Spleen (tissue), 11 donors: ENCODE data around the gene C11orf54. TPM values are rescaled to one million over a fixed set of nuclear protein-coding genes. Genes with fewer than 3 reads are reported as not detected.

Experiments used
- DNase-seq: peaks from one replicate; pipeline ENCODE4 v3.0.0-alpha.2; 2020
- H3K27ac ChIP-seq, 8 donors: fragments of 200-600 bp; sonication (generic) in 7 of 8; 1 replicate in 4 of 8; 2 replicates in 4 of 8; pipeline versions ENCODE4 v1.5.0 to v1.8.0; 2016 to 2021; ENCODE audit warnings: inconsistent platforms in 4 of 8, mild to moderate bottlenecking in 4 of 8, moderate library complexity in 1 of 8
- H3K27me3 ChIP-seq, 7 donors: fragments of 200-600 bp; sonication (generic) in 6 of 7; replicated peaks in 1 of 7; 1 replicate in 4 of 7; 2 replicates in 3 of 7; pipeline versions ENCODE4 v1.5.0 to v1.8.0; 2016 to 2021; ENCODE audit warnings: inconsistent platforms in 3 of 7, mild to moderate bottlenecking in 1 of 7
- H3K36me3 ChIP-seq, 6 donors: fragments of 200-600 bp; sonication (generic) in 5 of 6; 1 replicate in 4 of 6; 2 replicates in 2 of 6; pipeline versions ENCODE4 v1.5.0 to v1.8.0; 2016 to 2021; ENCODE audit warnings: inconsistent platforms in 2 of 6
- H3K4me1 ChIP-seq, 6 donors: fragments of 200-600 bp; sonication (generic) in 5 of 6; 1 replicate in 3 of 6; 2 replicates in 3 of 6; pipeline versions ENCODE4 v1.5.0 to v1.8.0; 2016 to 2021; ENCODE audit warnings: inconsistent platforms in 3 of 6
- H3K4me3 ChIP-seq, 8 donors: fragments of 200-600 bp; sonication (generic) in 7 of 8; 1 replicate in 4 of 8; 2 replicates in 4 of 8; pipeline versions ENCODE4 v1.5.0 to v1.8.0; 2016 to 2021; ENCODE audit warnings: inconsistent platforms in 4 of 8, mild to moderate bottlenecking in 4 of 8, moderate library complexity in 2 of 8
- H3K9me3 ChIP-seq, 8 donors: fragments of 200-600 bp; sonication (generic) in 7 of 8; 1 replicate in 4 of 8; 2 replicates in 4 of 8; pipeline versions ENCODE4 v1.5.0 to v1.8.0; 2016 to 2021; ENCODE audit warnings: inconsistent platforms in 4 of 8
- POLR2A ChIP-seq, 3 donors: fragments of 450-650 bp; IDR thresholded peaks; one replicate each; pipeline ENCODE4 v1.5.1; 2017; ENCODE audit warnings: antibody characterized with exemption in 3 of 3, mild to moderate bottlenecking in 1 of 3
- POLR2AphosphoS5 ChIP-seq, 3 donors: sonication (generic); formaldehyde crosslinking; IDR thresholded peaks; one replicate each; pipeline ENCODE4 v1.5.1; 2017; ENCODE audit warnings: antibody characterized with exemption in 3 of 3
- WGBS, 5 donors: extraction: QIAGEN DNeasy Blood & Tissue Kit in 3 of 5; methylation state at CpG; one replicate each; pipeline versions ENCODE4 v1.1.5 to v1.1.7; 2013 to 2018; 5-methylcytosine and 5-hydroxymethylcytosine counted together
- intact Hi-C: fragments of 100-400 bp; cut with DNase I; formaldehyde crosslinking; loops from one replicate; pipeline ENCODE4 v1.15.0; 2023; ENCODE audit warnings: low total_unique reads
- polyA plus RNA-seq, 3 donors: library from polyadenylated mRNA; stranded (reverse); fragments of 200-250 nt; gene quantifications; one replicate each; pipeline ENCODE4 v1.2.1, GENCODE V29; 2013
- total RNA-seq, 7 donors: library from RNA; depleted of rRNA in 3 of 7; stranded (reverse); fragments of >200 nt in 3 of 7; fragmentation: NEBNext Ultra II Directional in 4 of 7; extraction: Animal tissue kit (Norgen Biotek cat#: 25700) in 4 of 7; gene quantifications; one replicate each; pipeline versions ENCODE4 v1.1.0 to v1.2.1, GENCODE V29; 2016 to 2021
- TF ChIP-seq, protein P1 (sequence below), 11 experiments: fragments of 200-600 bp in 7 of 11; fragments of 450-650 bp in 4 of 11; sonication (generic) in 4 of 11; IDR thresholded peaks in 8 of 11; conservative IDR thresholded peaks in 3 of 11; 1 replicate in 7 of 11; 2 replicates in 4 of 11; pipeline versions ENCODE4 v1.4.0 to v1.8.0; 2016 to 2021; ENCODE audit warnings: antibody characterized with exemption in 11 of 11, inconsistent platforms in 4 of 11, mild to moderate bottlenecking in 1 of 11
- donor health status: healthy with polysubstance abuse.
- donor health status: DM: no; HTN: no; CAD: no; lungs with moderate emphysema.
- donor health status: DM: no; HTN: no; CAD: no.
- donor health status: Bipolar disorder and iron deficiency.
- donor health status: healthy.
- donor health status: DM: no; HTN: no; CAD: no.
- donor health status: DM: yes; HTN: yes; CAD: no.

C11orf54 gene
- total and polyA plus RNA-seq, 10 donors = 10.5 to 36.3 (median 24.9) TPM

- intact Hi-C loops = no loop called here
- Histone ChIP-seq H3K27ac (no peak overlapping the region), H3K4me3 (no peak overlapping the region), H3K36me3 (peaks cover 0 to 85% (median 74%) of the 10 kb centered on the region in 6 donors), H3K9me3 (no peaks in the 10 kb centered on the region), H3K27me3 (no peaks in the 10 kb centered on the region), H3K4me1 (peaks cover 25 to 80% (median 65%) of the 10 kb centered on the region in 6 donors)
- no peak for DNase-seq
- TF ChIP-seq POLR2AphosphoS5 (IDR thresholded peaks at IDR 0.05) = no peak
These were observed 5.3 kb upstream of the C11orf54 start for GRCh38 chr11:93736129-93736528.

DNA sequence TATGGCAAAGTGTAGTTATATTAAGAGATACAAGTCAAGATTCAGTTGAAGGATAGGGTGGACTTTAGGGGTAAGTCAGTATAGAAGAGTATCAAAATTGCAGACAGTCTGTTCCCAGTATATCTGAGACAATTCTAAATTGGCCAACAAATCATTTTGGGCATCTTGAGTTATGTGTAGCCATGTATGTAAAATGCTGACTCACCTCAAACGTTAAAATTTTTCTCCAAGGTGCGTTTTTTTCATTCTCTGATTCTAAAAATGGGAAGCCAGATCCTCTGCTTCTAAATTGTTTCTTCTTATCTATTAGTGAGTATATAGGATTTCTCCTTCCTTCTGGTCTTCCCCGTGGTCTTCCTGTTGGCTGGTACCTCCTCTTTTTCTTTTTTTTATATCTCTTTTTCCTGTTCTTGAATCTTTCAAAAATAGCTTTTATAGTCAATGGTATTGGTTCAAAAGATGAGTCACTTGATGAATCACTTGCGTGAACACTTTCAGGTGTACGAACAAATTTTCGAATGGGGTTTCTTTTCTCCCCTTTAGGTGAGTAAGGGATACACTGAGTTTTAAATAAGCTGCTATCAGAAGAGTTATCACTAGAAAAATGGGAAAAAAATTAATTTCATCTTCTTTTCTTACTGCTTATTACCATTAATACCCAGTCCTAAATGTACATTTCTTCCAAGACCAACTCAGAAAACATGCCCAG lies 3.4 kb upstream of the C11orf54 start:
- H3K4me3 ChIP-seq = peak overlapping the region in 5 of 8 donors; percentile 1 to 88 (median 85)
- H3K4me1 ChIP-seq = peaks cover 25 to 89% (median 76%) of the 10 kb centered on the region in 6 donors
- peaks cover 0 to 67% (median 55%) of the 10 kb centered on the region in 6 donors for H3K36me3 ChIP-seq
- WGBS, 5 donors = 32 to 37% (median 36%) methylated on average over 6 of the region's 6 CpGs
- intact Hi-C loops = no loop called here
- H3K27me3 ChIP-seq = no peaks in the 10 kb centered on the region
- no peak for DNase-seq
- H3K9me3 ChIP-seq = no peaks in the 10 kb centered on the region
- TF ChIP-seq, protein P1, sequence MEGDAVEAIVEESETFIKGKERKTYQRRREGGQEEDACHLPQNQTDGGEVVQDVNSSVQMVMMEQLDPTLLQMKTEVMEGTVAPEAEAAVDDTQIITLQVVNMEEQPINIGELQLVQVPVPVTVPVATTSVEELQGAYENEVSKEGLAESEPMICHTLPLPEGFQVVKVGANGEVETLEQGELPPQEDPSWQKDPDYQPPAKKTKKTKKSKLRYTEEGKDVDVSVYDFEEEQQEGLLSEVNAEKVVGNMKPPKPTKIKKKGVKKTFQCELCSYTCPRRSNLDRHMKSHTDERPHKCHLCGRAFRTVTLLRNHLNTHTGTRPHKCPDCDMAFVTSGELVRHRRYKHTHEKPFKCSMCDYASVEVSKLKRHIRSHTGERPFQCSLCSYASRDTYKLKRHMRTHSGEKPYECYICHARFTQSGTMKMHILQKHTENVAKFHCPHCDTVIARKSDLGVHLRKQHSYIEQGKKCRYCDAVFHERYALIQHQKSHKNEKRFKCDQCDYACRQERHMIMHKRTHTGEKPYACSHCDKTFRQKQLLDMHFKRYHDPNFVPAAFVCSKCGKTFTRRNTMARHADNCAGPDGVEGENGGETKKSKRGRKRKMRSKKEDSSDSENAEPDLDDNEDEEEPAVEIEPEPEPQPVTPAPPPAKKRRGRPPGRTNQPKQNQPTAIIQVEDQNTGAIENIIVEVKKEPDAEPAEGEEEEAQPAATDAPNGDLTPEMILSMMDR (IDR thresholded peaks at IDR 0.05 in 8 of 11, conservative IDR thresholded peaks at IDR 0.05 in 3 of 11) = no peak
- TF ChIP-seq POLR2AphosphoS5 (IDR thresholded peaks at IDR 0.05) (no peak), POLR2A (IDR thresholded peaks at IDR 0.05) (no peak)
- H3K27ac ChIP-seq = peak overlapping the region in 3 of 8 donors; percentile 14 to 35 (median 27)

GRCh38 chr11:93738647-93739081 lies 2.8 kb upstream of the C11orf54 start:
- Histone ChIP-seq H3K27ac (peak overlapping the region in 3 of 8 donors; percentile 2 to 95 (median 14)), H3K4me3 (peak overlapping the region in 6 of 8 donors; percentile 1 to 88 (median 50)), H3K27me3 (no peaks in the 10 kb centered on the region), H3K36me3 (peaks cover 0 to 67% (median 51%) of the 10 kb centered on the region in 6 donors), H3K9me3 (no peaks in the 10 kb centered on the region), H3K4me1 (peaks cover 25 to 89% (median 78%) of the 10 kb centered on the region in 6 donors)
- 43 to 64% (median 62%) methylated on average over 6 of the region's 6 CpGs for WGBS, 5 donors
- intact Hi-C loops = no loop called here
- no peak for DNase-seq
- TF ChIP-seq, protein P1 (IDR thresholded peaks at IDR 0.05 in 8 of 11, conservative IDR thresholded peaks at IDR 0.05 in 3 of 11) = no peak
- TF ChIP-seq POLR2A (IDR thresholded peaks at IDR 0.05) = no peak
- TF ChIP-seq POLR2AphosphoS5 (IDR thresholded peaks at IDR 0.05) = no peak

- TF ChIP-seq POLR2A (IDR thresholded peaks at IDR 0.05) = no peak
- TF ChIP-seq POLR2AphosphoS5 (IDR thresholded peaks at IDR 0.05) = peak in 2 of 3 donors; percentile 11 to 26
- TF ChIP-seq, protein P1 (IDR thresholded peaks at IDR 0.05 in 8 of 11, conservative IDR thresholded peaks at IDR 0.05 in 3 of 11) = no peak
- Histone ChIP-seq H3K4me1 (peaks cover 25 to 89% (median 70%) of the 10 kb centered on the region in 6 donors), H3K27ac (peak overlapping the region in 7 of 8 donors; percentile 94 to 97 (median 96)), H3K36me3 (peaks cover 0 to 56% (median 36%) of the 10 kb centered on the region in 6 donors), H3K9me3 (no peaks in the 10 kb centered on the region), H3K4me3 (peak overlapping the region; percentile 74 to 90 (median 86)), H3K27me3 (no peaks in the 10 kb centered on the region)
- 3 to 7% (median 6%) methylated on average over 18 of the region's 18 CpGs for WGBS, 5 donors
- intact Hi-C loops = loop anchor here (5.0 kb wide), 1 partner anchor 52 kb away; no protein-coding TSS in a partner anchor
- peak; percentile 78 for DNase-seq
These were observed 1.3 kb upstream of the C11orf54 start for GRCh38 chr11:93740031-93740729.
